ENCODE data around the gene KRTAP27-1.

KRTAP27-1 gene

GRCh38 chr21:30289215-30289614 is 48.3 kb downstream of the KRTAP27-1 start, which contains the start of gene KRTAP25-1:
Gene KRTAP25-1, minus strand, starts transcription at chr21:30289514. Its CDS starts 24 bp downstream, at chr21:30289490.
- no peak within 1 kb of the TSS for H3K27ac ChIP-seq
- no peak for TF ChIP-seq CTCF (conservative IDR thresholded peaks at IDR 0.05)

Data from VCaP (cell line).